DND-41 (cell line): ENCODE results near the gene PLD1.

Experiments used
- EZH2 ChIP-seq: IDR thresholded peaks from 3 replicates; pipeline ENCODE4 v1.6.1; 2012; ENCODE audit warnings: borderline replicate concordance, low read depth, mild to moderate bottlenecking, moderate library complexity, low read length, inconsistent platforms; ENCODE audit not compliant: severe bottlenecking
- TF ChIP-seq, protein P1 (sequence below): IDR thresholded peaks from 2 replicates; pipeline ENCODE4 v1.5.1; 2012; ENCODE audit warnings: borderline replicate concordance, low read length, moderate library complexity, mild to moderate bottlenecking; ENCODE audit not compliant: poor library complexity, severe bottlenecking; ENCODE audit errors: extremely low read depth

DNA sequence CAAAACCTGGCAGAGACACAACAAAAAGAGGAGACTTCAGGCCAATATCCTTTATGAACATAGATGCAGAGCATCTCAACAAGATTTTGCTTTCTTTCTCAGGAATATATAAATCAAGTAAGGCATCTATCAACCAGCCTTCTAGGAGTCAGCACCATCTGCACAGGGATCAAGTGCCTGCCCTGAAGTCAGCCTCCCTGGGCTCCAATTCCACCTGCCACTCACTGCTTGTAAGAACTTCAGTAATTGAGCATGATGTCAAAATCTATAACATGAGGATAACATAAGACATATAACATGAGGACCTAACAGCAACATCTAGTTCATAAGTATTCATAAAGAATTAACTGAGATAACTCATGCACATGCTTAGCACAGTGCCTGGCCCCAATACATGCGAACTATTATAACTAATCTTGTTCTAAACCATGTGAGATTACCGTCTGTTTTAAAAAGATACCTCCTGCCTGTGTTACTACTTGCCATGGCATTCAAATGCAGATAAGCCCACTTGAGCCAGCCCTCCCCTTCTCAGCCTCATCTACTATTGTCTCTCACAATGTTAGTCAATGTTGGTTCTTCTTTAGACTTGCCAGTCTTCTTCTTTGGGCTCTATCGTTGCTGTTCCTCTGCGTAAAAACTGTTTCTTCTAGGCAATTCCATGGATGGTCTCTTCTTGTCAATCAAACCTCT is 91.6 kb downstream of the PLD1 start:
- TF ChIP-seq, protein P1, sequence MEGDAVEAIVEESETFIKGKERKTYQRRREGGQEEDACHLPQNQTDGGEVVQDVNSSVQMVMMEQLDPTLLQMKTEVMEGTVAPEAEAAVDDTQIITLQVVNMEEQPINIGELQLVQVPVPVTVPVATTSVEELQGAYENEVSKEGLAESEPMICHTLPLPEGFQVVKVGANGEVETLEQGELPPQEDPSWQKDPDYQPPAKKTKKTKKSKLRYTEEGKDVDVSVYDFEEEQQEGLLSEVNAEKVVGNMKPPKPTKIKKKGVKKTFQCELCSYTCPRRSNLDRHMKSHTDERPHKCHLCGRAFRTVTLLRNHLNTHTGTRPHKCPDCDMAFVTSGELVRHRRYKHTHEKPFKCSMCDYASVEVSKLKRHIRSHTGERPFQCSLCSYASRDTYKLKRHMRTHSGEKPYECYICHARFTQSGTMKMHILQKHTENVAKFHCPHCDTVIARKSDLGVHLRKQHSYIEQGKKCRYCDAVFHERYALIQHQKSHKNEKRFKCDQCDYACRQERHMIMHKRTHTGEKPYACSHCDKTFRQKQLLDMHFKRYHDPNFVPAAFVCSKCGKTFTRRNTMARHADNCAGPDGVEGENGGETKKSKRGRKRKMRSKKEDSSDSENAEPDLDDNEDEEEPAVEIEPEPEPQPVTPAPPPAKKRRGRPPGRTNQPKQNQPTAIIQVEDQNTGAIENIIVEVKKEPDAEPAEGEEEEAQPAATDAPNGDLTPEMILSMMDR: no peak
- no peak for TF ChIP-seq EZH2
